HG03196 (cell line): Measurements from ENCODE around the gene PTGDR2.

Experiments
- ATAC-seq: cut with Tn5 transposase; IDR thresholded peaks from one replicate; pipeline ENCODE4 v1.9.1; 2021; ENCODE audit not compliant: unreplicated experiment

Gene PTGDR2

DNA sequence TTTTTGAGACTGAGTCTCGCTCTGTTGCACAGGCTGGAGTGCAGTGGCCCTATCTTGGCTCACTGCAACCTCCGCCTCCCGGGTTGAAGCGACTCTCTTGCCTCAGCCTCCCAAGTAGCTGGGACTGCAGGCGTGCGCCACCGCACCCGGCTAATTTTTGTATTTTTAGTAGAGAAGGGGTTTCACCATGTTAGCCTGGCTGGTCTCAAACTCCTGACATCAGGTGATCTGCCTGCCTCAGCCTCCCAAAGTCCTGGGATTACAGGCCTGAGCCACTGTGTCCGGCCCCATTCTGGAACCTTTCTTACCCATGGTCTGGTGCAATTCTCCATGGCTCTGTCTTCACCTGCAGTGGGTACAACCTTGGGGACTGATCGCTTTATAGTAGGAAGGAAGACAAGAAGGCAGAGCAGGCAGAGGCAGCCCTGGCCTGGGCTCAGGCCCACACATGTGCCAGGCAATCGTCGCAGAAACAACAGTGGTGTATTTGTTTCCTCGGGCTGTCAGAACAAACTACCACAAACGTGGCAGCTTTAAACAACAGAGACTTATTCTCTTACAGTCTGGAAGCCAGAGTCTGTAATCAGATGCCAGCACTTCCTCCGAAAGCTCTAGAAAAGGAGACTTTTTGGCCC, 4.0 kb upstream of the PTGDR2 start:
- ATAC-seq = no peak

DNA sequence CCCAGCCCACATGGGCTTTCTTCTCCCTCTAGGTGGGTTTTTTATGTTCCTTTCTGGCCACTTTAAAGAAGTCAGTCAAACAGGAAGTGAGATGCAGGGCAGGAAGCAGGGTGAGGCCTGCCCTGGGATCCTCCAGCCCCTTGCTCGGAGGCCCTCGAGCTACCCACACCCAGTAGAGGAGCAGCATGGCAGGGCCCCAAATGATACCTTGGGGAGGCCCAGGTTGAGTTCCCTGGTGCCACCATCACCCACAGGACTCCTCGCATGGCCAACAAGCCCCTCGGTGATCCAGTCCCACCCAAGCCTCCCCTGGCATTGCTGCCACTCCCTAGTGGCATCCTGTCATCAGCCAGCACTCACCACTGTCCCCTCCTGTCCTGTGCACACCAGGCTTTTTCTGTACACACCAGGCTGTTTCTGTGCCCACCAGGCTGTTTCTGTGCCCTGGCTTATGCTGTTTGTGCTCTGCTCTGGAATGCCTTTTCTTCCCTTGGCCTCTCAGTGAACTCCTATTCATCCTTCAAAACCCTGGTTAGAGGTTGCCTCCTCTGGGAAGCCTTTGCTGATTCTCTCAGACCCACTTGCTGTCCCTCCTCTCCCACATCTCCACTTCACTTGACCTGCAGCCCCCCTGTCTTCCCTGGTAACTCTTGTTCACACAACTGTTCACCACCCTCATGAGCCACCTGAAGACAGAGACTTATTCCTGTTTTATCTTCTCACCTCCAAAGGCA, 3.1 kb upstream of the PTGDR2 start:
- ATAC-seq = no peak

DNA sequence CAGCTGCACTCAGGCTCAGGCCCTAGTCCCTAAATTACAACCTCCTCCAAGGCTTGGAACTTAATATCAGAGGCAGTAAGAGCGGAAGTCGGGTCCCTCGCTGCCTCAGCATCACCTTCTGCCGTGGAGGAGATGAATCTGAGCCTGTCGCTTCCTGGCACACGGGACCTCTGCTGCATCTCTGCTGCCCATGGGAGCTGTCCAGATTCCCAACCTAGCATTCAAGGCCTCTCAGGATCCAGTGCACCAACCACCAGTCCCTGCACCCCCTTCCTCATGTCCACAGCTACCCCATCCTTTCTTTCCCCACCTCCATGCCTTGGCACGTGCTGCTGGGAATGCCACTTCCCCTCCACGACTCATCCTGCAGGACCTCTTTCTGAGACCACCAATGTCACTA, 2.5 kb upstream of the PTGDR2 start:
- no peak for ATAC-seq

DNA sequence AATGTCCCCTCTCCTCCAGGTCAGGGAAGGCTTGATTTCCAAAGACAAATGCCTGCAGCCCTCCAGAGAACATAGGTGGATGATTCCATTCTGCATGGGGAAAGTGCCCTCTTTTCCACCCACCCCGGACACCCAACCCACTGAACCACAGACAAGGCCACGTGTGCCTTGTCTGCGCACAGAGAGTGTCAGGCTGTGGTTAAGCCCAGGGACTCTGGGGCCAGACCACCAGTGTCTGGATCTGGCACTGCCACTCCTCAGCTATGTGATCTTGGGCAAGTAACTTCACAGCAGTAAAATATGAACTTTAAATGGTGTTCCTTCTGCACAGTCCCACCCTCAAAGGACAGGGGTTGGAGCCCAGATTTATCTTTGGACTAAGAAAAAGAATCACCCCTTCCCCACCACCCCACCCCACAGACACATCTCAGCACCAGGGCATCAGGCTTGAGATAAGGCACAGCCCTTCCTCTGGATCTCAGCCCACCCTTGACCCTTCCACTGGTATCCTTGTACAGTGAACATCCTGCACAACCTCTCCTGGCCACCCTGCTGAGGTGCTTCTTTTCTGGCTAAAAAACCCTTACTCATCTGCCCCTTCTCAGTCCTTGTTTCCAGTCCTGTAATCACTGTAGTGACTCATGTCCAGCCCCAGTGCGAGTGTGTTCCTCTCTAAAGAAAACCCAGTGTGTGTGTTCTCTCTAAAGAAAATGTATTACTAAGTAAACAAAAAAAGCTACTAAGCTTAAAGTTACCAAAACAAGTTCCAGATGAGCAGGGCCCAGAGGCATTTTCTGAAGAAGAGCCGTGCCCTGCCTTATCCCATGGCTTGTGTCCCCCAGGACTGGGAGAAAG, 1.9 kb upstream of the PTGDR2 start:
- no peak for ATAC-seq

DNA sequence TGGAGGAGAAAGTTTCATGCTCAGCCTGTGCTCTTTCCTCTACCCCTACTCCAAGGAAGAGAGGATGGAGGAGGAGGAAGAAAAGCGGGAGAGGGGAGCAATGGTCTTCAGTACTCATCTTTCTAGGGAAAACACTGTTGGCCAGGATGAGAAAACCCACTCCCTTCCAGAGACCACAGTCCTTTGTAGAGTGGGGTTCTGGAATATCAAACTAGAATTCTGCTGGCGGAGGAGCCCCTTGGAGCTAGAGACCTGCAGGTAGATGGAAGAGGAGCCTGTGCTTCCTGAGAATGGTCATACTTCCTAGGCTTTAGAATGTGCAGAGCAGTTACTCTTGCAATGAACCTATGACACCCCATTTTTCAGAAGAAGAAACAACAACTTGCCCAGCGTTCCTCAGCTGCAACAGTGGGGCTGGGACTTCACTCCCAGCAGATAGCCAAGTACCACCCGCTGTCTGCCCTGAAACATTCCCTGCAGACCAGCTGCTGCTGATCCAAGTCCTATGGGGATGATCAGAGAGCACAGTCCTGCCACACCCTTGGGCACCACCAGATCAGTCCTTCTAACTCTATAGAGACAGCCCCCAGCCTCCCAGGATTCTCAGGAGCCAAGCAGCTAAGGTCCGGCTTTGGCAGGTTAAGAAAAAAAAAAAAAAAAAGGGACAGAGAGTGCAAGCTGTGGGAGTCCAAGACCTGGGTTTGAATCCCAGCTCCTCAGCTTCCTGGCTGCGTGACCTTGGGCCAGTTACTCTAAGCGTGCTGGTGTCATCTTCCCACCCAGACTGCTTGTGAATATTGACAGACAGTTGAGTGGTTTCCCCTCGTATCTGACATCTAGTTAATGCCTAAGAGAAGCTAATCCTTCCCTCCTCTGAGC, 664 bp downstream of the PTGDR2 start:
- no peak for ATAC-seq

DNA sequence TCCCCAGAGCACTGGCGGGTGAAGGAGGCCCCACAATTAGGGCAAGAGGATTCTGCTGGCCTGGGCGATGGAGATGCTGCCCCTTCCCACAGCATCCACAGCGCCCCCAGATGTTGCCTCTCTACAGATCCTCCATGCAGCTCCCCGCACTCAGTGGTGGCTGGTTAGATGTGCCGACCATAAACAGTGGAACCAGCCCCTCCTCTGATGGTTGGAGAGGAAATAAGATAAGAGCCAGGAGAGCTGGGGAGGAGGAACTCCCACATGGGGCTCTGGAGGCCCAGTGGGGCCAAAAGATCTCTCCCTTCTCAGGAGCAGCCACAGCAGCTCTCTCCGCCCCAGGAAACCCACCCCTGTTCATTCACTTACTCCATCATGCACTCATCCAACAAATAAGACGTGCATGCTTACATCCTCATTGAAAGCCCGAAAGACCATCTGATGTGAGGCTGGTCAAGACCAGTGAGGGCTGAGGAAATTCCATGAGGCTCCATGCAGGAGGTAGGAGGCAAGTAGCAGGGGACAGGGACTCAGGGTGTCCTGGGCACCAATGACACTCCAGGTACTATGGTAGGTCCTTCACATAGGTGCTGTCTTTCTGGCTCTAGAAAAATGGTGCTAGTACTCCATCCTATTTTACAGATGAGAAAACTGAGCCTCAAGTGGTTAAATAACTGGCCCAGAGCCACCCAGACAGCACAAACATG, 1.5 kb downstream of the PTGDR2 start:
- no peak for ATAC-seq

DNA sequence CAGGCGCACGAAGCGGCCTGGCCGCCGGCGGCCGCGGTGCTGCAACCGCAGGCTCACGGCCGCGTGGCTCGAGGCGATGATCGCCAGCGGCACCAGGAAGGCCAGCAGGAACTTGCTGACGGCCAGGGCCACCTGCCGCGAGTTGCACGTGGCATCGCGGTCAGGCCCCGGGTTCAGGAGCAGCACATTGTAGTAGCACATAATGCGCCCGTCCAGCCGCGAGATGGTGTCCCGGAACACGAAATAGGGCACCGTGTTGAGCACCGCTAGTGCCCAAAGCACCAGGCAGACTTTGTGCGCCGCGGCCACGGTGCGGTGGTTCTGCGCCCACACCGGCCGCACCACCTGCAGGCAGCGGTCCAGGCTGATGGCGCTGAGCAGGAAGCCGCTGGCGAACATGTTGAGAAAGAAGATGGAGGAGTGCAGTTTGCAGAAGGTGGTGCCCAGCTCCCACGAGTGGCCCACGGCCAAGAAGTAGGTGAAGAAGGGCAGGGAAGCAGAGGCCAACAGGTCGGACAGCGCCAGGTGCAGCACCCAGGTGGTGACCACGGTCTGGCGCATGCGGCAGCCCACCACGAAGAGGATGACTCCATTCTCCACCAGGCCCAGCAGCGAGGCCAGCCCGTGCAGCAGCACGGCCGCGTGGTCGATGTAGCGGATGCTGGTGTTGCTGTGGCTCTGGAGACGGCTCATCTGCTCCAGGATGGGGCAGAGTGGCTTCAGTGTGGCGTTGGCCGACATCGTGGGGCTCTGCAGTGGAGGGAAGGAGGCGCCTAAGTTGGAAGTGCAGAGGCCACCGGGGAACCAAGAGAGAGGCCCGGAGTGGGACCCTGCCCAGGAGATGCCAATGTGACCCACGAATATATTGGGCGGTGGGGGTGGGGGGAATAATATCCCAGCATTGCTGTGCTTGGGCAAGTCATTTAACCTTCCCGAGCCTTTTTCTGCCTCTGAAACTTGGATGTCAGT, 2.5 kb downstream of the PTGDR2 start:
- ATAC-seq = no peak

DNA sequence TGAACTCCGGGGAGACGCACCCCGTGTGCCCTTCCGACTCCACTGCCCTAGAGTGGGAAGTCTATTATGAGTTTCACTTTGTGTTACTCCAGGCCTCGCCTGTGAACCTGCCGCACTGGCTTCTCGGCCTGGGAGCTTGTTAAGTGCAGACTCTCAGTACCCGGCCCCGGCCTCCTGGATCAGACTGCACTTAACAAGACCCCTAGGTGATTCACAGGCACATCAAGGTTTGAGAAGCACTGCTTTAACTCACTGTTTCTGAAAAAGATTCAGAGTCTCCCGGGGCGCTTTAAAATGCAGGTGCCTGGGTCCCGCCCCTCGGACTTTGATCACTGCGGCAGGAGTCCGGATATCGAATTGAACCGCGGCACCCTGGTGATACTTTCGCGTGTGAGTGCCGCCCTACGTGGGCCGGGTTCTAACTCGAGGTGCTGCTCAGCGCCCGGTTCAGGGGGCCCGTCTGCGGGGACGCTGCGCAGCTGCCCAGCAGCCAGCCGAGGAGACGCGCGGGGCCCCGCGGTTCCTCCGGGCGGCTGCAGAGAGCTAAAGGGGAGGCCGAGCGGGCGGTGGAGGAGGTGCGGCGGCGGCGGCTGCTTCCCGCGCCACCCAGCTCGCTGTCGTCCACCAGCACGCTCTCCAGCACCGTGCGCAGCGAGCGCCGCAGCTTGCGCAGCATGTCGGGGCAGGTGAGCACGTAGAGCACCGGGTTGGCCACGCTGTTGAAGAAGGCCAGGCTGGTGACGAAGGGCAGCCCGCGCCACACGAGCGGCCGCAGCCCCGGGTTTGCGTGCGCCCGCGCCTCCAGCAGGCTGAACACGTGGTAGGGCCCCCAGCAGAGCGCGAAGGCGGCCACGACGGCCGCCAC, 3.4 kb downstream of the PTGDR2 start:
- no peak for ATAC-seq

DNA sequence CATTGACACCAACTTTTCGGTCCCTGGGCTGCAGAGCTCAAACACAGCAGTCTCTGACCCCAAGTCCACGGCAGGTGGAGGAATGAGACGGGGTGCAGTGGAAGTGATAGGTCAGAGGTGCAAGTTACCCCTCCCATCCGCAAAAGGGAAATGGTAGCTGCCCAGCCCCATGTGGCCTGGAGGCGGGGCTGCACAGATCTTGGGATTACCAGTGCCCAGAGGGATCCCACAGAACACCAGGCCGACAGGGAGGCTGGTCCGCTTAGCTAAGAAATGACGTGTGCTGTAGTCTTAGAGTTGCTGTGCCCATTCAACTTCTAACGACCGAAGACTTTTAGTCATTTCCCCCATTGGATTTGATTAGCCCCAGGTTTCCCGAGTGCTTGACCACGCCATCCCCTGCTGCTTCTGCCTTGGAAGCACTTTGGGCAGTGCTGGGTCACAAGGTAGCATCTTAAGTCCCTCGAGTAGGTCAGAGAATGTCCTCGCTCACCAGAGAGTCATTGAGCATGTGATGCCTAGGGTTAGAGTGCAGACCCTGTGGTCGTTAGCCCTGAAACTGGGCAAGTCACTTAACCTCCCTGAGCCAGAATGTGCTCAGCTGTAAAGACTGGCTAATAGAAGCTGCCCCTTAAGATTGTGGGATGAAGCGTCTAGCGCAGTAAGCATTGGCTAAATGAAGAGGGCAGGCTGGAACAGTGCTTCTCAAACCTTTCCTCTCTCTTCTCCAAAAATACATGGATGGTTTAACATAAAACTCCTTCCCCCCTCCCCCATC, 4.2 kb downstream of the PTGDR2 start:
- ATAC-seq = no peak

DNA sequence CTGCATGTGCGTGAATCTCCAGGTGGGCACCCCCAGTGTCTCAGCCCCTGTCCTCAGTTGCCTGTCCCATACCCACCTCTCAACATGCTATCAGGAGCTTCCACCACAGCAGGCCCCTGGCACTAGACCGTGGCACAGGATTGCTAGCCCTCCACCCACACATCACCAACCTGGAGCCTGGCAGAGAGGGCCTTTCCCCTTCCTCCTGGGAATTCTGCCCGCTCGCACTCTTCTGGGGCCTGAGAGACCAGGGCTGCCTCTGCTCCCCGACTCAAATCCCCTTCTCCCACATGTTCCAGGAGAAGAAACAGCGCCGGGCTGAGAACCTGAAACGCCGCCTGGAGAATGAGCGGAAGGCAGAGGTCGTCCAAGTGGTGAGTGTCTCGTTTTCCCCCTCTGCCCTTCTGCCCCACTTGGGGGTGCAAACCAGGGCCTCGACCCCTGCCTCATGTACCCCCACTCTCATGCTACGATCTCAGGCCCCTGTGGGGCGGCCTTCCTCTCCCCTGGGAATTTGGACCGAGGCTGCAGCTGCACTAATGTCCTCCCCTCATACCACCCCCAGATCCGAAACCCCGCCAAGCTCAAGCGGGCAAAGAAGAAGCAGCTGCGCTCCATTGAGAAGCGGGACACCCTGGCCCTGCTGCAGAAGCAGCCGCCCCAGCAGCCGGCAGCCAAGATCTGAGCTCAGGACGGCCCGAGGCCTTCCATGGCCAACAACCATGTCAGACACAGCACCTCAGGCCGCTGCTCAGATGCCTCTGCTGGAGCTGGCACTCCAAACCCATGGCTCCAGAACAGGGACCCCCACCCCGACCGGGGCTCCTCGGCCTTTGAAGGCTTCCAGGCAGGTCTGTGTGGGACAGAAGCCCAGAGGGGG, 5.9 kb downstream of the PTGDR2 start:
- no peak for ATAC-seq

DNA sequence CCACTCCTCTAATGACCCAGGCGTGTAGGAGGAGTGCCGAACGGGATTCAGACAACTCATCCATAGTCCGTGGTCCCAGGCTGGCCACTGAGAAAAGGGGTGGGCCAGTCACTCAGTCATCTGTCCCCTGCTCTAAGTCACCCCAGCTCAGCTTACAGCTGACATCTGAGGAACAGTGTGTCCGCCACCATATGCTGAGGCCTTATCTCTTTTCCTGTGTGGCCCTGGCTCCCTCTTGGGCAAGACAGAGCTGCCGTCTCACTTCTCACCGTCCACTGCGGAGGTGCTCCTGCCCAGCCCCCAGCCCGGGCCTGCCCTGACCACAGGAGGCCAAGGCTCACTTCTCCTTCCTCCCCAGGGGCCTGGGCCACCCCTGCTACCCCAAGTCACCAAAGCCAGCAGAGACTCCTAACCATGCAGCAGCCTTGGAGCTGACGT, 7.0 kb downstream of the PTGDR2 start:
- ATAC-seq = no peak

DNA sequence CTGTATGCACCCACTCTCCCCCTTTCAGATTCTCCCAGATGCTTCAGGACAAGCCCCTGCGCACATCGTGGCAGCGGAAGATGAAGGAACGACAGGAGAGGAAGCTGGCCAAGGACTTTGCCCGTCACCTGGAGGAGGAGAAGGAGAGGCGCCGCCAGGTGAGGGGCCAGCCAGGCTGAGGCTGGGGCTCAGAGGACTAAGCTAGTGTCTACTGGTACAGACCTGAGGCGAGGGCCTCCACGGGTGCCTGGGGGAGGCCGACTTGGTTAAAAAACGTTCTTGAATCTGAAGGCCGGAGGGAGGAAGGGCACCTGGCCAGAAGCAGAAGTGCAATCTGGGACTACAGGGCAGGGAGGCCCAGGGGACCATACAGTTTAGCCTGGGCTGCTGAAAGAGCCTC, 7.9 kb downstream of the PTGDR2 start:
- no peak for ATAC-seq

DNA sequence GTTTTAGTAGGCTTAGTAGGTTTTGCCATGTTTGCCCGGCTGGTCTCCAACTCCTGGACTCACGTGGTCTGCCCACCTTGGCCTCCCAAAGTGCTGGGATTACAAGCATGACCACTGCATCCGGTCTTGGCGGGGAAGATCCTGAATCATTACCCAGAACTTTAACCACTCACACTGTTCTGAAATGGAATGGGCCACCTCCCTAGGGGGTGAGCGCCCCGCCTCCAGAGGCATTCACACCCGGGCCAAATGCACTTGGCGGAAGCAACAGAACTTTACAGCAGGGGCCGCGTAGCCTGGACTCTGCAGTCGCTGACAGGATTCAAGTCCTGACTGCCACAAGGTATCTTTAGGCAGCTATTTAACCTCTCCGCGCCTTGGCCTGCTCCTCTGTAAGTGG, 8.5 kb downstream of the PTGDR2 start:
- no peak for ATAC-seq

DNA sequence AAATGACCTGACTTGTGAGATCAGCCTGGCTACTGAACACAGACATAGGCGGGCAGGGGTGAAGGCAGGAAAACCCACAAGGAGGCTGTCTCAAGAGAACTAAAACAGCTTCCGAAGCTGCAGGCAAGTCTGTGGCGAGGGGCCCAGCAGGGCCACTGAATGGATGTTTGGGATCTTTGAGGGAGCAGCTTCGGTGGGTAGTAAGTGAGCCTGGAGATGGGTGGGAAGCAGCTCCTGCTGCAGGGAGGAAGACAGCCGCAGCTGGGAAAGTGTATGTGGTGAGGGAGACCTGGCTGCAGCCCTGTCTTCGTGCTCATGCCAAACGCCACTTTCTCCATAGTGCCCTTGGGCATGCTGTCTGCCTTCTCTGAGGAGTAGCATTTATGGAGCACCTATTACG, 10.4 kb downstream of the PTGDR2 start:
- no peak for ATAC-seq

DNA sequence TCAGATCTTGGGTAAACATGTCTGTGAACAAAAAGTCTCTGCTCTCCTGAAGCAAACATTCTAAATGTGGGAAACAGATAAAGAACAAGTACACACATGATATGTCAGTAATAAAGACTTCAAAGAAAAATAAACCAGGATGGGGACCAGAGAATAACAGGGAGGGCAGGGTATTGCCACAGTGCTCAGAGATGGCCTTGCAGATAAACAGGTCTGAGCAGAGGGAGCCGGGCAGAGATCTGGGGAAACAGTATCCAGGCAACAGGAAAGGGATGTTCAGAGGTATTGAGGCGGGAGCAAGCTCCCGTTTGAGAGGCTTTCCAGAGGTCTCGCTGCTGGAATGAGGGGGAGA, 10.9 kb downstream of the PTGDR2 start:
- ATAC-seq = no peak

DNA sequence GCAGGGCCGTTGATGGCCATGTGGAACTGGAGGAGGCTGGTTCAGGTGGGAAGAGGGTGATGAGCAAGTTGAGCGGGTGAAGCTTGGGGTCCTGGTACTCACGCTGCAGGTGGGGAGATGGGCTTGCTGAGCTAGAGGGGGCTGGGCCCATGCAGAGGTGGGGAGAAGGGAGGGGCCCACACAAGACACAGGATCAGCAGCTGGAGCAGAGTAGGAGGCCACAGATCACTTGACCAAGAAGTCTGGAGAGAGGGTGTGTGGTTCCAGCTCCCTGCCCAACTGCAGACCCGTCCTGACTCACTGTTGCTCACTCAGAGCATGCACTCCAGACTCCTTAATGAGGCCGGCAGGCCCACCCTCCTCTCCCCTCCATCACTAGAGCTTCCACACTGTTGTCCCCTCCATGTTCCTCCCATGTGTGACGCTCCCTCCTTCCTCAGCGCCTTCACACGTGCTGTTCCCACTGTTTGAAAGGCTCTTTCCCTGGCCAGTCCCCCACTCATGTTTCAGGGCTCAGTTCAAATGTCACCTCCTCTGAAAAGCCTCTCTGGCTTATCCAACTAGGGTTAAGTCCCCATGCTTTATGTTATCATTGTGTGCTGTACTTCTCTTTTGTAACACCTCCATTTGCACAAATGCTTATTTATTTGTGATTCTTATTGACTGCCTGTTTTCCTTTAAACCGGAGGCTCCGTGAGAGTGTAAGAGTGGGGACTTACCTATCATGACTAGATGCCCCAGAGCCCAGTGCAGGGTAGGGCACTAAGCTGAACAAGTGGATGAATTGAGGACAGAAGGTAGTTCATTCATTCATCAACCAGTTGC, 11.5 kb downstream of the PTGDR2 start:
- no peak for ATAC-seq
